Cardiac muscle cell (in vitro differentiated cells and primary cell): ENCODE results near the gene KIF26B. TPM values are rescaled to one million over a fixed set of nuclear protein-coding genes. Genes with fewer than 3 reads are reported as not detected.

Experiments
- DNase-seq, 2 donors: peaks; one replicate each; pipeline versions ENCODE4 v3.0.0 to v3.0.0-alpha.2; 2010 to 2017; ENCODE audit warnings: low read depth in 1 of 2, low spot score in 1 of 2
- H3K27ac ChIP-seq: fragments of 200-600 bp; sonication (generic); 2 replicates; pipeline ENCODE4 v1.5.1; 2016
- H3K27me3 ChIP-seq: fragments of 200-600 bp; sonication (generic); 2 replicates; pipeline ENCODE4 v1.6.0; 2016; ENCODE audit warnings: control low read depth
- H3K36me3 ChIP-seq: fragments of 200-600 bp; sonication (generic); 2 replicates; pipeline ENCODE4 v1.5.1; 2016; ENCODE audit warnings: control low read depth
- H3K4me1 ChIP-seq: fragments of 200-600 bp; sonication (generic); 2 replicates; pipeline ENCODE4 v1.8.1; 2017; ENCODE audit warnings: low read depth, mild to moderate bottlenecking, mixed run types
- H3K4me3 ChIP-seq: fragments of 200-600 bp; sonication (generic); 2 replicates; pipeline ENCODE4 v1.5.1; 2016; ENCODE audit warnings: mild to moderate bottlenecking
- H3K9me3 ChIP-seq: fragments of 200-600 bp; sonication (generic); 2 replicates; pipeline ENCODE4 v1.5.1; 2017; ENCODE audit warnings: low read depth, mild to moderate bottlenecking, control low read depth
- CTCF ChIP-seq: IDR thresholded peaks from 2 replicates; pipeline ENCODE4 v1.5.1; 2012; ENCODE audit warnings: low read depth, mild to moderate bottlenecking, low read length
- polyA plus RNA-seq: library from polyadenylated mRNA; unstranded; fragments of >200 nt; fragmentation: Nextera tagmentation; extraction: Ambion mirVana; gene quantifications from 2 replicates; pipeline ENCODE4 v1.2.1, GENCODE V29; 2016
- total RNA-seq: library from RNA; depleted of rRNA; stranded (reverse); fragments of >200 nt; gene quantifications from 2 replicates; pipeline ENCODE4 v1.2.3, GENCODE V29; 2016

The KIF26B gene
- total and polyA plus RNA-seq, 2 experiments from 2014 or later, result 58.9 to 177 TPM

- DNase-seq, result no peak
- H3K27ac ChIP-seq, result no peak overlapping the region
- no peaks in the 10 kb centered on the region for H3K9me3 ChIP-seq
- no peak for TF ChIP-seq CTCF
- peaks cover 48% of the 10 kb centered on the region for H3K36me3 ChIP-seq
- H3K4me3 ChIP-seq, result no peak overlapping the region
- no peaks in the 10 kb centered on the region for H3K27me3 ChIP-seq
- peaks cover 7% of the 10 kb centered on the region for H3K4me1 ChIP-seq
Measured at GRCh38 chr1:245690156-245690690, 535.4 kb downstream of the KIF26B start.

DNA sequence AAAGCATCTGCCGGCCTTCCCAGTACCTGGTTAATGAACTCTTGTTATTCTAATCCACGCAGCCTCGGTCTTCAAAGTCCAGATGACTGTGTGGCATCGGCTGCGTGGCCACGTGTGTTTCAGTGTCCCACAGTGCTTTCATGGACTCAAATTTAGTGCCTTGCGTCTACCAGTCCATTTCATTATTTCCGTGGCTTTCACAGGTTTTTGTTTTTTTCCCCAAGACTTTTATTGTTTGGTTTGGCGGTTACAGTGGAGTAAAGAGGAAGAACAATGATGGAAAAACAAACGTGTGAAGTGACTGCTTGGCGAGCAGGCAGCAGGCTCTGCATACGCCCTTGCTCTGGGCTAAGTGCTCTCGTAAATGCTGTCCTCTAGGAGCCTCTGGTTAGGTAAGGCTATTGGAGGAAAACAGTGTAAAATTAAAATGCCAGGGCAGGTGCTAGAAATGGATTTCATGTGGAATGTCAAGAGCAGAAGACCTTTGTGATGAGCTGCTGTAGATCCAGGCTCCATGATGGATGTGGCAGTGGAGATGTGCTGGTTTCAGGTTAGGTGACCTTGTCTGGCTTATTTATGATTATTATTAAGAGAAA is 536.3 kb downstream of the KIF26B start:
- H3K4me3 ChIP-seq, result no peak overlapping the region
- H3K36me3 ChIP-seq, result peaks cover 40% of the 10 kb centered on the region
- no peaks in the 10 kb centered on the region for H3K27me3 ChIP-seq
- no peak for DNase-seq
- no peak for TF ChIP-seq CTCF
- no peak overlapping the region for H3K27ac ChIP-seq
- no peaks in the 10 kb centered on the region for H3K9me3 ChIP-seq
- peaks cover 7% of the 10 kb centered on the region for H3K4me1 ChIP-seq

DNA sequence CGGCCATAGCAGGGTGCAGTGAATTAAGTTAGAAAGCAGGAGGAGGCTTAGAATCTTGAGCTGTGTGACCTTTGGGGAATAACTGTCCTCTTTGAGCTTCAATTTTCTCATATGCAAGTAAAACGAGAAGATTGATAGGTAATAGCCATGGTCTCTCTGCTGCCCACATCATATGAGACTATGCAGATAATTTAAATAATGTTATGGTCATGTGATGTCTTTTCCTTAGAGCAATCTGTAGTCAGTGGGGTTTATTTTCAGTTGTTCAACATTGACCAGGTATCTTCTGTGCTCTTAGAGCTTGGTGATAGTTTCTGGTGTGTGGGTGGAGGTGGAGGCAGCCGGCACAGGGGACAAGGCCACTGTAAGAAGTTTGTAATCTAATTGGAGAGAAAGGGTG is 537.1 kb downstream of the KIF26B start:
- peaks cover 7% of the 10 kb centered on the region for H3K4me1 ChIP-seq
- H3K27me3 ChIP-seq, result no peaks in the 10 kb centered on the region
- DNase-seq, result no peak
- no peak overlapping the region for H3K4me3 ChIP-seq
- no peak overlapping the region for H3K27ac ChIP-seq
- TF ChIP-seq CTCF, result no peak
- H3K36me3 ChIP-seq, result peaks cover 33% of the 10 kb centered on the region
- H3K9me3 ChIP-seq, result no peaks in the 10 kb centered on the region

DNA sequence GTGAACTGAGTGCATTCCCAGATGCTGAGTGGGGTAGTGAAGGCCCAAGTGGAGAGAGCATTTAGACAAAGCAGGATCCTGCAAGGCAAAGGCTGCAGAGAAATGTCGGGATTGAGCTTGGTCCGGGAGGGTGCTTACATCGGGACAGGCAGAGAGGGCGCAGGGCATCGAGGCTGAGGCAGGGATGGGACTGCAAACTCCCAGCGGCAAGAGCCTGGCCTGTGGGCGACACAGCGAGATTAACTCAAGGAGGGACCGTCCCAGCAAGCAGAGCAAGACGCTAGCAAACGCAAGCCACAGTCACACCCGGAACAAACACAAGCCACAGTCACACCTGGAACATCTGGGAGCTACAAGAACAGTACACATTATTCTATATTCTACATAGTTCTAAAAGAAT is 537.5 kb downstream of the KIF26B start:
- Histone ChIP-seq H3K4me1 (peaks cover 7% of the 10 kb centered on the region), H3K27ac (peak overlapping the region; percentile 12), H3K27me3 (no peaks in the 10 kb centered on the region), H3K9me3 (no peaks in the 10 kb centered on the region), H3K4me3 (no peak overlapping the region), H3K36me3 (peaks cover 30% of the 10 kb centered on the region)
- no peak for DNase-seq
- no peak for TF ChIP-seq CTCF

DNA sequence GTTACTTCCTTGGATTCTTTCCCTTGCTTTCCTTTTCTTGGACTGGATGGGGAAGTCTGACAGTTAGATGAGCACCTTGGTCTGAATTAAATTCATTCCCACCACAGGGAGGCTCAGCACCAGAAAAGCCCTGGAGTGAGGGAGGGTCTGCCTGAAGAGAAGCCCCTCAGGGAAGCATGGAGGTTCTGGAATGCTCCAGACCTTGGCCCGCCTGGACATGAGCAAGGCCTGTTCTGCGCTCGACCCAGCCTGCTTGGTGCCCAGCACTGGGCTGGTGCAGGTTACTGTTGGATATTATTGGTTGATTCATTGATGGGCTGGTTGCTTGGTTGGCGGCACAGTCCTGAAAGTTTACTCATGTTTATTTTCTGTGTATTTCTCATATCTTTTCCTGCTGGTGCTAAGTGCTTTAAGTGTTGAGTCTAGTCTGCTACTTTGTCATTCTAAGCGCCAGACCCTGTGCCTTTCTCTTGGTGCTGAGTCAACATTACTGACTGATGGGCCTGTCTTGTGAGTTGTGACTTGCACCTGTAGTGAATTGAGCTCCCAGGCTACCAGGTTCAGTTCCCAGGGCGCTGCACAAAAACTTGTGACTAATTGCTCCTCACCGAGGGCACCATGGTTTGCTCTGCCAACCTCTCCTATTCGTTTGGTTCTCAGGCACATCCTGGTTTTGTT is 538.5 kb downstream of the KIF26B start:
- H3K36me3 ChIP-seq, result peaks cover 24% of the 10 kb centered on the region
- no peak for TF ChIP-seq CTCF
- peak overlapping the region; percentile 12 for H3K27ac ChIP-seq

More for the DNA sequence above, 538.5 kb downstream of the KIF26B start:
- peaks cover 7% of the 10 kb centered on the region for H3K4me1 ChIP-seq
- peak in 1 of 2 donors; percentile 30 for DNase-seq
- no peaks in the 10 kb centered on the region for H3K27me3 ChIP-seq
- no peaks in the 10 kb centered on the region for H3K9me3 ChIP-seq
- H3K4me3 ChIP-seq, result no peak overlapping the region
